CMK (cell line): Measurements from ENCODE around the gene APOL4.
"Not testable (repeated sequence)": the region's sequence is repeated elsewhere in the genome, so short reads cannot be mapped to it uniquely, and the experiment has no call there.

Source experiments
- DNase-seq: peaks from one replicate; pipeline ENCODE4 v3.0.0-alpha.2; 2010; ENCODE audit warnings: low read depth

The APOL4 gene

GRCh38 chr22:36201630-36202319 is at the start of gene APOL4:
TSS of gene APOL4 (minus strand) at chr22:36201809. CDS start at chr22:36201734, 75 bp downstream.
- DNase-seq = peak; percentile 36

- not testable (repeated sequence) for DNase-seq
Measured at GRCh38 chr22:36250292-36250960, 48.8 kb upstream of the APOL4 start.

DNA sequence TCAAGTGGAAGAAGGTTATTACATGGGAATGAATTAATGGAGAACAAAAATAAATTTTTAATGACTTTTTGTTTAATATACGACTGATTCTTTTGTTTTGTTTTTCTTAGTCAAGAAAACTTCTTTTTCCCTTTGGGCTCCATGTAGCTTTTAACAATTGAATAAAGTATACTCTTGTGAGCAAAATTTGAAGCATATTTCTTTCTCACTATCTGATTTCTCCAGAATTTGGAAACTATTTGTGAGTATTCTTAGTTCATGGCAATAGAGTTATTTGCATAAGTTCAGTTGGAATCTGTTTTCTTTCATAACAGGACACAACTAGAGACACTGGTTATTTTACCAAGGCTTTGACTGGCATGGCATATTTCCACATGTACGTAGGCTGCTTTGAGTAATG is 47.6 kb upstream of the APOL4 start:
- DNase-seq = no peak

DNA sequence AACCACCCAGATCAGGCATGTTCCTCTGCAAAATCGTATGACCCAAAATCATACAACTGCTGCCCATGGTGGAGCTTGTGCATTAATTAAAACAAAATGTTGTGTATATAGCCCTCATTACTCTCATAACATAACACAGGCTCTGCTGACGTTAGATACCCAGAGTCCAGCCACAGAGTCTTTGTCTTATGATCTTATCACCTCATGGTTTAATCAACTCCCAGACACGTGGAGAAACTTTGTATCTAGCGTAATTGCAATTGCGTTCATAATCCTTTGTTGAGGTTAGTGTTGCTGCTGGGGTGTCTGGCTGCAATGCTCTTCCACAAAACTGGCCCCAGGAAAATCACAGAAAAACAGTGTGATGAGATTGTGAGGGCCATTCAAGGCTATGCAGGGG is 46.3 kb upstream of the APOL4 start:
- no peak for DNase-seq

DNA sequence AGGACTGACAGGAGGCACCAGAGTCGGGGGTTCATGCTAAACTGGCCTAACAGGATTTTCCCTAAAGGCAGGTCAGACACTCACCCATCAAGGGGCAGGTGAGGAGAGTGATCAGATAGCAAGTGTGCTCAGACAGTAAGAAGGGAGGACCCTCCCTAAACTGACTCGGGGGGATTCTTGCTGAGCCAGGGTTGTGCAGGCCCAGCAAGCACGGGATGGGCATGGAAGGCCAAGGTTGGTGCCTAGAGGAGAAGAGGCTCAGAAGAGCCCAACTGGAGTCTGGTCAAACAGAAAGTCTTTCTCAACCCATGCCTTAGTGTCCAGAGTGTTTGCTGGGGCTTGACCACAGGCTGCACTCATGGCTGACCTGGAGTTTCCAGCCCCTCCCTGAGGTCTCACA is 45.1 kb upstream of the APOL4 start:
- no peak for DNase-seq

GRCh38 chr22:36245805-36246356 is 44.3 kb upstream of the APOL4 start:
- no peak for DNase-seq

DNA sequence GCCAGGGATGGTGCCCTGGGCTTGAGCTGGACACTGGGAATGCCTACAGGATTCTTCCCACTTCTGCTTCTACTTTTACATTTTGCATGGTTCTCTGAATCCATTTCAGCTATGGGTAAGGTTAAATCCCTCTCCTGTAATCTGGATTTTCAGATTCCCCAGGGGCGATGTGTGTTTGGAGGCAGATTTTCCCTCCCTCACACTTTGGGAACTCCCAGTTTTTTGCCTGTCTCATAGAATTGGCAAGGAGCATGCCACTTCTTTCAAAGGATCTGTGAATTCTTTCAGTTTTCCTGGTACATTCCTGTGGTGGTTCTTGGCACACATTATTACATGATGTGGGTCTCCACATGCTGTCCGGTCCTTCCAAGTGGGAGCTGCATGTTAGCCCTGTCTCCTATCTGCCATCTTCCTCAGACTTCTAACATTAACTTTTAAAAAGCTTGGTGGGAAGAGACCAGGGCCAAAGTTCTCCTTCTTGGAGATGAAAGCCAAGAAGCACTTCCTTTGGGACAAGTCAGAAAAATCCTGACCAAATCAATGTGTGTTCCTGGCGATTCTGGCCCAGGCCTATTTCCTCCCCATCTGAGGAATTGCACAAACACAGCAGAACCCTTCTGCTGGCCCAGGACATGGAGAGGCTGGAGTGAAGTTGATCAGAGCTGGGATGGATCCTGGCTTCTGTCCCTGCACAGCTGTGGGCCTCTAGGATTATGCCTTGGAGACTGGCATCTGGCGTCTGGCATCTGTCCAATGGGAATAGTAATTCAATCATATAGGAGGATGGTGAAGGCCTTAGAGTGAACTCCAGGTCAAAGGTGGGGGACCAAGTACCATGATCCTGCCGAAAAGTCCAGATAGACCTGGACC is 43.1 kb upstream of the APOL4 start:
- no peak for DNase-seq

- no peak for DNase-seq
Measured at GRCh38 chr22:36243986-36244385, 42.4 kb upstream of the APOL4 start.

DNA sequence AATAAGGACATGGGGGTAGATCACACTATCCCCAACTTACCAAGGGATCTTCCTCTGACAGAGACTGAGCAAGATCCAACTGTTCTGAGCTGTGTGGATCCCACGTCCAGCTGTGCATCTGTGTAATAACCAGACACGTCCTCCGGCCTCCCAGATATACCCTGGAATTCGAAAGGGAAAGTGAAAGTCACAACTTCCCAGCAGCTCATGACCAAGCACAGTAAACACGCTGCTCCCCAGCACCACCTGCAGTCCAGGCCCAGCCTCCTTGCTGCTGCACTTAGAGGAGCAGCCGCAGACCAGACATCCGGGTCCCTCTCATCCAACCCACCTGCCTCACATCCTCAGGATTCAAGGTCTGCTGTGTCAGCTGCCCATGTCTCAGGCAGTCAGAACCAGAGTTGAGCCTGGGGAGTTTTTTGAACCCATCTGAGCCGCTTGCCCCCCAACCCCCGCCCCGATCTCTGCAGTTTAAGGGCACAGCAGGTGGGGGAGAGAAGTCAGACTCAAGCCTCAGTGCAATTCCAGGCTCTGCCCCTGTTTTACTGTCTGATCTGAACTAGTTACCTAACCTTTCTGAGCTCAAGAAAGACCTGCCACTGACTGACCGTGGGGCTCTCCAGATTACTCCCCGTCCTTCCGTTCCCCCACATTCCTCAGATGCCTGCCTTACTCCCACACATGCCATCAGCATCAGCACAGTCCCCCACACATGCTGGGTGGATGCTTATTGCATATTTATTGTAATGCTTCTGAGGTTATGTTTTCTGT is 38.0 kb upstream of the APOL4 start, which contains the start of gene APOL2:
Gene APOL2, minus strand, starts transcription at position 127 of the 771 bp plus-strand sequence. CDS start 6,365 bp downstream, outside the sequence.
- DNase-seq = peak; percentile 57

GRCh38 chr22:36239150-36239400 is 37.5 kb upstream of the APOL4 start:
- DNase-seq = no peak

DNA sequence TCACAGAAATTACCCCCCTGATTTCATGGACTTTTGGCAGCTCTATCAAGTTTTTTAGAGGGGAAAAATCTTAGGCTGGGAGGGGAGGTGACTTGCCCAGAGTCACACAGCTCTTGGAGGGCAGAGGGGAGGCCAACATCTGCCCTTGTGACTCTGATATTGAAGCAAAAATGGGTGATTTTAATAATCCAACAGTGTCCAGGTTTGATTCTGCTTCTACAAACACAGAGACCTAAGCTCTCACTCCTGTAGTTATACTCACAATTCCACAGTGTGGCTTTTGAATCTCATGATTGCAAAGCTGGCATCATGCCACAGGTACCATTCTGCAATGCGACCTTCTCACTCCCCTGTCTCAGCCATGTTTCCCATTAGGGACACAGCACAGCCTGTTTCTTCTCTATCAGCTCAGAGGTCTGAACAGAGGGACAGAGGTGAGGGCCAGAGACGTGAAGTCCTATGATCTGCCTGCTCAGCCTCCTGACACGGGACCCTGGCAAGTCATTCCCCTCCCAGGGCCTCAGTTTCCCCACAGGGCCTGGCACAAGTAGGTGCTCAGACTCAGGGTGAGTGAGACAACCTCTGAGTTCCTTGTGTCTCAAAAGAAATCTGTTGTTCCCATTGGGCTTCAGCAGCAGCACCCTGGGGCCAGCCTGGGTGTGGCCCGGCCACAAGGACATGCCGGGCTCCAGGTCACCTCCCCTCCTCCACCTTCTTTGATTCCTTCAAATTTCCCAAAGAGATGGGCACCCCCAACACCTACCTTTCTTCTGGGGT is 37.0 kb upstream of the APOL4 start:
- no peak for DNase-seq

GRCh38 chr22:36237462-36238372 is 36.1 kb upstream of the APOL4 start:
- DNase-seq = no peak

- no peak for DNase-seq
Measured at GRCh38 chr22:36236388-36237319, 35.0 kb upstream of the APOL4 start.

DNA sequence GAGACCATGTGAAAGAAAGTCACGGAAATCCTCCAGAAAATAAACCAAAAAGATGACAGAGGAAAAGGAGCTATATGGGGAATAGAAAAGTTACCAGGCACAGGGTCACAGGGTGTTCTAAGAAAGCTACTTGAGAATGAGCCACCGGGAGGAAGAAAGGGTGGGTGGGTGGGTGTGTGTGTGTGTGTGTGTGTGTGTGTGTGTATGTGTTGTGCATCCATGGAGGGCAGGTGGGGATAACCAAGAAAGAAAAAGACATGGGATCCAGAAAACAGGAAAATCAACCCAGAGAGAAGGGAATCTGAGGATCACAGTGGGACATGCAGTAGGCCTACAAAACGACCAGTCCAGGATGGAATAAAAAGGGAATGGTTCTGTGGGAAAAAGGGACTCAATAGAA is 34.0 kb upstream of the APOL4 start:
- no peak for DNase-seq

- DNase-seq = no peak
Measured at GRCh38 chr22:36234919-36235318, 33.3 kb upstream of the APOL4 start.

DNA sequence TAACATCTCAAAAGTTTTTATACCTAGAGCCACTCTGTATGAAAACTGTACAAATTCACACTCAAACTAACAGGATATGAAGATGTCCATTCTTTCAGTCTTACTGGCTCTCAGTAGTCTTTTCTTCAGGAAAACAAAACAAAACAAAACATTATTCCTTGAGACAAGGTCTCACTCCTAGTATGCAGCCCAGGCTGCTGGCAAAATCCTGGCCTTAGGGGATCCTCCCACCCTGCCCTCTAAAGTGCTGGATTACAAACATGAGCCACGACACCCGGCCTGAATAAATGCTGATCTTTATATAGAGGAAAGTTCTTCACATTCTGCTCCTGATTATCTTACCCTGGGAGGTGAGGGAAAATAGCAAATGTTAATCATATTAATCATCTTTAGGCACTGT is 32.6 kb upstream of the APOL4 start:
- DNase-seq = no peak

DNA sequence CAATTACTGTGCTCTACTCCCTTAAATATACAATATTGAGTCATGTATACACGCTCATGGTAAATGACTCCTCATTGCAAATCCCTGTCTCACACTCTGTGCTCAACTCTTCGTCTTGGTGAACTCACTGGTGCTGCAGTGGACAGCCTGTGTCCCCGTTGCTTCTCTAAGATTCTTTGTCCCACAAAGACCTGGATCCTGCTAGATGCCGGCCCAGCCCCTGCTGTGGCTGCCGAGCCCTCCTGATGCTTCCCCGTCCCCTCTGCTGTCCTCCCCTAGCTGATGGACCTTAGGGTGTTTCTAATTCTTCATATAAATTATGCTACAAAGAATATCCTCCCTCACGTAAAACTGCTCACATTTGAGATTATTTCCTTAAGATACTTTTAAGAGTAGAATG is 32.2 kb upstream of the APOL4 start:
- no peak for DNase-seq

DNA sequence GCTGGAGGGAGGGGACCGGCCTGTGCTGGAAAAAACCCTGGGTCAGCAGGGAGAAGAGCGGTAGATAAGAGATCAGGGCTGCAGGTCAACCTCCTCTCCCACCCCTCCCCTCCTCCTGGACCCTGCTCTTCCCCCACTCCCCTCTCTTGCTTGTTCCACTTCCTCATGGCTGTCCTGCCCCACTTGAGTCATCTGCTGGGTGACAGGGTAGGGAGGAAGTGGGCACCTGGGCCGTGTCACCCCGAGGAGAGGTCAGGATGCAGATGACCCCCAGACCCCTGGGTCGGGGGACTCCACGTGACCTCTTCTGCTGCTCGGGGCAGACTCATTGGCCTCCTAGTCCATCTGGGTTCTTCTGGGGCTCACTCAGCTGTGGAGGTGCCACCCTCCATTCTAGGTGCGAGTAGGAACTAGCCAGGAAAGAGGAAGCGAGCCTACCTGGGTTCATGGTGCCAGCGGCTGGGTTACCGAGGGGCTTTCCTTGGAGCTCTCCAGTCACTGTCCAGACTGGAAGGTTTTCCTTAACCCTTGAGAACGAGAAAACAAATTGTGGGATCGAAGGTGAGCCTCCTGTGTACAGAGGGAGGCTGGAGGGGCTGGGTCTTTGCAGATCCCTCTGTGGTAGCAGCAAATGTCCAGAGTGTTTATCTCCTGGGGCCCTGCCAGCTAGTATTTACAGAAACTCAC is 31.2 kb upstream of the APOL4 start:
- DNase-seq = no peak
